Stomach smooth muscle (tissue), 2 donors: ENCODE results near the gene PDHB.
"Not testable (repeated sequence)": the region's sequence is repeated elsewhere in the genome, so short reads cannot be mapped to it uniquely, and the experiment has no call there.

Experiments used
- H3K27ac ChIP-seq: one replicate; pipeline ENCODE4 v1.7.0; 2013; ENCODE audit warnings: mild to moderate bottlenecking, low read length, inconsistent platforms
- H3K27me3 ChIP-seq, 2 donors: one replicate each; pipeline ENCODE4 v1.7.0; 2013; ENCODE audit warnings: low read length in 2 of 2; ENCODE audit not compliant: insufficient read depth in 2 of 2, control insufficient read depth in 1 of 2
- H3K36me3 ChIP-seq, 2 donors: one replicate each; pipeline ENCODE4 v1.7.0; 2013; ENCODE audit warnings: low read length in 2 of 2; ENCODE audit not compliant: control insufficient read depth in 2 of 2, insufficient read depth in 2 of 2
- H3K4me1 ChIP-seq: one replicate; pipeline ENCODE4 v1.7.0; 2013; ENCODE audit warnings: low read length; ENCODE audit not compliant: control insufficient read depth, insufficient read depth
- H3K4me3 ChIP-seq, 2 donors: one replicate each; pipeline ENCODE4 v1.7.0; 2013; ENCODE audit warnings: low read length in 2 of 2
- H3K9ac ChIP-seq, 2 donors: one replicate each; pipeline ENCODE4 v1.7.0; 2013; ENCODE audit warnings: low read length in 2 of 2, mild to moderate bottlenecking in 1 of 2
- H3K9me3 ChIP-seq, 2 donors: one replicate each; pipeline ENCODE4 v1.7.0; 2013; ENCODE audit warnings: low read length in 2 of 2; ENCODE audit not compliant: control insufficient read depth in 2 of 2
- donor health status: healthy.
- donor health status: Pancreatic carcinoma.

The PDHB gene

GRCh38 chr3:58466899-58467563 lies 33.4 kb upstream of the PDHB start:
- H3K4me1 ChIP-seq: no peaks in the 10 kb centered on the region
- H3K4me3 ChIP-seq: no peak overlapping the region
- H3K36me3 ChIP-seq: no peaks in the 10 kb centered on the region
- H3K9ac ChIP-seq: no peak overlapping the region
- no peaks in the 10 kb centered on the region for H3K9me3 ChIP-seq
- no peak overlapping the region for H3K27ac ChIP-seq
- H3K27me3 ChIP-seq: no peaks in the 10 kb centered on the region

GRCh38 chr3:58464866-58465265 lies 31.2 kb upstream of the PDHB start:
- Histone ChIP-seq H3K27ac (no peak overlapping the region), H3K27me3 (no peaks in the 10 kb centered on the region), H3K9ac (no peak overlapping the region), H3K9me3 (no peaks in the 10 kb centered on the region), H3K36me3 (no peaks in the 10 kb centered on the region), H3K4me1 (no peaks in the 10 kb centered on the region), H3K4me3 (no peak overlapping the region)

GRCh38 chr3:58463942-58464271 lies 30.3 kb upstream of the PDHB start:
- H3K36me3 ChIP-seq: no peaks in the 10 kb centered on the region
- H3K27ac ChIP-seq: no peak overlapping the region
- H3K9me3 ChIP-seq: no peaks in the 10 kb centered on the region
- H3K4me1 ChIP-seq: no peaks in the 10 kb centered on the region
- H3K9ac ChIP-seq: no peak overlapping the region
- H3K27me3 ChIP-seq: no peaks in the 10 kb centered on the region
- no peak overlapping the region for H3K4me3 ChIP-seq

- Histone ChIP-seq H3K9me3 (no peaks in the 10 kb centered on the region), H3K4me1 (no peaks in the 10 kb centered on the region), H3K9ac (no peak overlapping the region), H3K36me3 (no peaks in the 10 kb centered on the region), H3K4me3 (peak overlapping the region in 1 of 2 donors; percentile 17), H3K27me3 (no peaks in the 10 kb centered on the region), H3K27ac (no peak overlapping the region)
These were observed 29.7 kb upstream of the PDHB start for GRCh38 chr3:58463181-58463941.

- Histone ChIP-seq H3K4me1 (no peaks in the 10 kb centered on the region), H3K9ac (no peak overlapping the region), H3K9me3 (no peaks in the 10 kb centered on the region), H3K27ac (no peak overlapping the region), H3K36me3 (no peaks in the 10 kb centered on the region), H3K27me3 (no peaks in the 10 kb centered on the region), H3K4me3 (no peak overlapping the region)
These were observed 29.2 kb upstream of the PDHB start for GRCh38 chr3:58462829-58463180.

DNA sequence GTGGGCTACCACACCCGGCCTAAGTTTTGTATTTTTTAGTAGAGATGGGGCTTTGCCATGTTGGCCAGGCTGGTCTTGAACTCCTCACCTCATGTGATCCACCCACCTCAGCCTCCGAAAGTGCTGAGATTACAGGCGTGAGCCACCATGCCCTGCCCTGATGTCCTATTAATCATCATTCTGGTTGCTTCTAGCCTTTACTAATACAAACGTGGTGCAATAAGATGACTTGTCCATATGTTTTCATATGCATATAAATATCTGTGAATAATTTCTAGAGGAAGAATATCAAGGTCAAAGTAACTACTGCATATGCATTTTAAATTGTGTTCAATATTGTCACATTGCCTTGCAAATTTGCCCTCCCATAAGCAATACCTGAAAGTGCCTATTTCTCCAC lies 25.5 kb upstream of the PDHB start:
- no peak overlapping the region for H3K4me3 ChIP-seq
- no peaks in the 10 kb centered on the region for H3K4me1 ChIP-seq
- no peak overlapping the region for H3K27ac ChIP-seq
- no peaks in the 10 kb centered on the region for H3K36me3 ChIP-seq
- H3K9me3 ChIP-seq: peaks cover 0 to 3% of the 10 kb centered on the region in 2 donors
- H3K9ac ChIP-seq: no peak overlapping the region
- no peaks in the 10 kb centered on the region for H3K27me3 ChIP-seq

- Histone ChIP-seq H3K9ac (no peak overlapping the region), H3K4me3 (no peak overlapping the region), H3K9me3 (peaks cover 0 to 12% of the 10 kb centered on the region in 2 donors), H3K36me3 (no peaks in the 10 kb centered on the region), H3K4me1 (no peaks in the 10 kb centered on the region), H3K27me3 (no peaks in the 10 kb centered on the region), H3K27ac (no peak overlapping the region)
These were observed 18.5 kb upstream of the PDHB start for GRCh38 chr3:58452176-58452575.

DNA sequence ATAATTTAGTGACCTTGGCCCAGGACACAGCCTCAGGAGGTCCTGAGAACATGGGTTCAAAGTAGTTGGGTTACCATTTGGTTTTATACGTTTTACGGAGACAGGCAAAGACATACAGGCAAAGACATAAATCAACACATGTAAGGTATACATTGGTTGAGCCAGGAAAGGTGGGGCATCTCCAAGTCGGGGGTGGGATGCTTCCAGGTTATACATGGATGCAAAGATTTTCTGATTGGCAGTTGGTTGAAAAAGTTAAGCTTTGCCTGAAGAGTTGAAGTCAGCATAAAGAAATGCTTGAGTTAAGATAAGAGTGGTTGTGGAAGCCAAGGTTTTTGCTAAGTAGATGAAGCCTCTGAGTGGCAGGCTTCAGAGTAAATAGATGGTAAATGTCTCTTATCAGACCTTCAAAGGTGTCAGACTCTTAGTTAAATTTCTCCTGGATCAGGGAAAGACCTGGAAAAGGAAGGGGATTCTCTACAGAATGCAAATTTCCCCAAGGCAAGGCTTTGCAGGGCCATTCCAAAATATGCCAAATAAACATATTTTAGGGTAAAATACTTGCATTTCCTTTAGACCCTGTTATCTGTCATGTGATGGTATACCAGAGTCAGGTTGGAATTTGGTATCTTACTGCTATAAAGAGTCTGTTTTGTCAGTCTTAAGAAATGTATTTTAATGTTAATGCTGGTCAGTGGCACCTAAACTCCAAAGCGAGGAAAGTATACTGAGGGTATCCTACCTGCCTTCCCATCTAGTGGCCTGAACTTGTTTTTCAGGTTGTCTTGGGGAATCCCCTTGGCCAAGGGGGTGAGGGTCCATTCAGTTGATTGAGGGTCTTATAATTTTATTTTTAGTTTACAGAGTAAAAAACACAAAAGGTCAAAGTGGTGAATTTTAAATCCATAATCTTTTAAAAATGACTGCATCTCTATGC lies 8.2 kb upstream of the PDHB start:
- H3K4me3 ChIP-seq: no peak overlapping the region
- no peak overlapping the region for H3K27ac ChIP-seq
- H3K9ac ChIP-seq: no peak overlapping the region
- H3K9me3 ChIP-seq: no peaks in the 10 kb centered on the region
- H3K4me1 ChIP-seq: no peaks in the 10 kb centered on the region
- H3K36me3 ChIP-seq: no peaks in the 10 kb centered on the region
- H3K27me3 ChIP-seq: no peaks in the 10 kb centered on the region

DNA sequence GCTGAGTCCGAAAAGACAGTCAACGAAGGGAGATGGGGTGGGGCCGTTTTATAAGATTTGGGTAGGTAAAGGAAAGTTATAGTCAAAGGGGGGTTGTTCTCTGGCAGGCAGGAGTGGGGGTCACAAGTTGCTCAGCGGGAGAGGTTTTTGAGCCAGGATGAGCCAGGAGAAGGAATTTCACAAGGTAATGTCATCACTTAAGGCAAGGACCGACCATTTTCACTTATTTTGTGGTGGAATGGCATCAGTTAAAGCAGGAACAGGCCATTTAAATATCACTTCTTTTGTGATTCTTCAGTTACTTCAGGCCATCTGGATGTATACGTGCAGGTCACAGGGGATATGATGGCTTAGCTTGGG lies 7.3 kb upstream of the PDHB start:
- not testable (repeated sequence) for H3K27ac ChIP-seq, H3K9ac ChIP-seq, H3K27me3 ChIP-seq, H3K4me1 ChIP-seq, H3K36me3 ChIP-seq, H3K9me3 ChIP-seq, H3K4me3 ChIP-seq

GRCh38 chr3:58437276-58437675 lies 3.6 kb upstream of the PDHB start:
- not testable (repeated sequence) for H3K27ac ChIP-seq, H3K36me3 ChIP-seq, H3K9me3 ChIP-seq, H3K9ac ChIP-seq, H3K27me3 ChIP-seq, H3K4me3 ChIP-seq
- H3K4me1 ChIP-seq: peaks cover 19% of the 10 kb centered on the region
